ENCODE measurements around the gene EFCAB5.
A peak's percentile ranks its signal among the peaks of the same experiment; 100 is the strongest.
"Not testable (repeated sequence)": the region's sequence is repeated elsewhere in the genome, so short reads cannot be mapped to it uniquely, and the experiment has no call there.

Gene EFCAB5

DNA sequence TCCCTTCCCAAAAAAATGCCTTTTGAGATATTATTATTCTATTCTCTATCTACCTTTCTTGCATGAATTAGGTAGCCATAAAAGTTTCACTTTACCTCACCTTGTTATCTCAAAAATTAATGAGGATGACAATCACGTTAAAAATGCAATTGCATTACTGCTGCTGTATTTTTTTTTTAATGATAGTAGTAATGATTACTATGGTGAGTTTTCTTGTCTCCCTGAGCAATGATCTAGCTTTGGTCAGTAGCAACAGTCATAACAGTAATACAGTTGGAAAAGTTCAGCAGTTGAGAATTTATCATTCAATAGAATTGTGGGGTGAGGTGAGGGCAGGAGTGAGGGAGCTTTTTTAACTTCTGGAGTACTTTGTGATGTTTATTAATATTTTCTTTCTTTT is at the start of gene EFCAB5:
Gene EFCAB5 (plus strand): TSS at position 301 of the 400 bp plus-strand sequence. CDS start 163 bp downstream, outside the sequence.
- FAIRE-seq, result no peak
- DNase-seq (ENCODE audit: extremely low spot score, insufficient read length, low read depth), result no peak

DNA sequence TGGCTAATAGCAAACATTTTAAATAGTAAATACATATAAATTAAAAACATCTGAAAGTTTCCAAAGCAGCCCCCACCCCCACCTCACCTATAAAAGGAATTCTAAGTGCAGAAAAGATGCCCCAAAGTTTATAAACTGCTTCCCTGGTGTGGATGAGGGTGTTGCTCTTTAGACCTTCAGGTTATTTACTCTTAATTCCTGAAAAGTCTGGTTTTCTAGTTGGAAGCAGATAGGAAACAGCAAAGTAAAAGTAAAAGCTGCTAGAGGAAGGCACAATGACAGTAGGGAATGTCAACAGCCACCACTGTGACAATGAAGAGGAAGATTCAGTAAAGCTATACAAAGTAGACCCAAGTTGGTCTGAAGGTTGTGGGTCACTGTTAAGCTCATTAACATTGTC is 49.2 kb upstream of the EFCAB5 start:
- DNase-seq (ENCODE audit: extremely low spot score, insufficient read length, low read depth) (no peak), FAIRE-seq (no peak)

DNA sequence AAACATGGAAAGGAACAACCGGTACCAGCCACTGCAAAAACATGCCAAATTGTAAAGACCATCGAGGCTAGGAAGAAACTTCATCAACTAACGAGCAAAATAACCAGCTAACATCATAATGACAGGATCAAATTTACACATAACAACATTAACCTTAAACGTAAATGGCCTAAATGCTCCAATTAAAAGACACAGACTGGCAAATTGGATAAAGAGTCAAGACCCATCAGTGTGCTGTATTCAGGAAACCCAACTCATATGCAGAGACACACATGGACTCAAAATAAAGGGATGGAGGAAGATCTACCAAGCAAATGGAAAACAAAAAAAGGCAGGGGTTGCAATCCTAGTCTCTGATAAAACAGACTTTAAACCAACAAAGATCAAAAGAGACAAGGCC is 44.3 kb upstream of the EFCAB5 start:
- DNase-seq (ENCODE audit: extremely low spot score, insufficient read length, low read depth); FAIRE-seq: not testable (repeated sequence)

GRCh38 chr17:29903471-29903870 is 38.0 kb upstream of the EFCAB5 start:
- no peak for DNase-seq (ENCODE audit: extremely low spot score, insufficient read length, low read depth)
- no peak for FAIRE-seq

DNA sequence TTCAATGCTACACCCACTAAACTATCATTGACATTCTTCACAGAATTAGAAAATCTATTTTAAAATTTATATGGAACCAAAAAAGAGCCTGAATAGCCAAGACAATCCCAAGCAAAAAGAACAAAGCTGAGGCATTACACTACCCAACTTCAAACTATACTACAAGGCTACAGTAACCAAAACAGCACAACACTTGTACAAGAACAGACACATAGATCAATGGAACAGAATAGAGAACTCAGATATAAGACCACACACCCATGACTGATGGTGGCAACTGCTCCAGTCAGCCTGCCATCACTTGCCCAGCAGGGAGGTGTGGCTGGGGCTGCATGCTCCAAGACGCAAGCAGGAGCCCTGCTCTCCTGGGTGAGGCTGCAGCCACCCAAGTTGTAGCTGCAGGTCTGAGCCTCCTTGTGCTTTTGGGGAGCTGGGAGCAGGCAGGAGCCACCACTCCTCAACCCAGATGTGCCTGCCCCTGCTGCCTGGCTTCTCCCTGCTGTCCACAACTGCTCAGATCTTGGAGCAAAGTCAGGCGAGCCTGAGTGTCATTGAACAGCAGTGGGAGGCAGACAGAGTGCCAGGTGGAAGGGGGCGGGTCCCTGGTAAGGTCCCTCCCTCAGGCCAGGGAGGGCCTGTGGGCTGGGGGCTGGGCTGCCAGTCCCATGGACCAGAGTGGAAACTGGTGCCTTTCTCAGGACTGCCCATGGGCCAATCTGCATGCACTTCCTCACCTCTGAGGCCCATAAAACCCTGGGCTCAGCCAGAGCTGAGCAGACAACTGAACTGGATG is 36.2 kb upstream of the EFCAB5 start:
- DNase-seq (ENCODE audit: extremely low spot score, insufficient read length, low read depth) (no peak), FAIRE-seq (no peak)

GRCh38 chr17:29905879-29906167 is 35.6 kb upstream of the EFCAB5 start:
- no peak for FAIRE-seq
- DNase-seq (ENCODE audit: extremely low spot score, insufficient read length, low read depth), result no peak

- DNase-seq (ENCODE audit: extremely low spot score, insufficient read length, low read depth), result no peak
- no peak for FAIRE-seq
Measured at GRCh38 chr17:29906969-29907368, 34.5 kb upstream of the EFCAB5 start.

- DNase-seq (ENCODE audit: extremely low spot score, insufficient read length, low read depth), result no peak
Measured at GRCh38 chr17:29909236-29910003, 32.0 kb upstream of the EFCAB5 start.

GRCh38 chr17:29911641-29912177 is 29.7 kb upstream of the EFCAB5 start:
- FAIRE-seq (no peak), DNase-seq (ENCODE audit: extremely low spot score, insufficient read length, low read depth) (no peak)

More at GRCh38 chr17:29909236-29910003, 32.0 kb upstream of the EFCAB5 start:
- no peak for FAIRE-seq

GRCh38 chr17:29914819-29915537 is 26.5 kb upstream of the EFCAB5 start:
- DNase-seq (ENCODE audit: extremely low spot score, insufficient read length, low read depth) (no peak), FAIRE-seq (peak; percentile 78)

DNA sequence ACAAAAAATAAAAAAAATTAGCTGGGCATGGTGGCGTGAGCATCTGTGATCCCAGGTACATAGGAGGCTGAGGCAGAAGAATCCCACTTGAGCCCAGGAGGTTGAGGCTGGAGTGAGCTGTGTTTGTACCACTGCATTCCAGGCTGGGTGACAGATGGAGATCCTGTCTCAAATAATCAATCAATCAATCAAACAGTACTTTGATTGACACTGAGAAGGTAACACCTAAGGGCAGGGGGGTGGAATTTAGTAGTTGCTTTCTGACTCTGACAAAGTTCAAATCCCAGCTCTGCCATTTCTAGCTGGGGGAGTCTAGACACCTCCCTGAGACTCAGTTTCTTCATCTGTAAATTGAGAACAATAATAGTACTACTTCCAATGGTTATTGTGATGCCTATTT is 23.4 kb upstream of the EFCAB5 start:
- no peak for DNase-seq (ENCODE audit: extremely low spot score, insufficient read length, low read depth)
- FAIRE-seq, result no peak

DNA sequence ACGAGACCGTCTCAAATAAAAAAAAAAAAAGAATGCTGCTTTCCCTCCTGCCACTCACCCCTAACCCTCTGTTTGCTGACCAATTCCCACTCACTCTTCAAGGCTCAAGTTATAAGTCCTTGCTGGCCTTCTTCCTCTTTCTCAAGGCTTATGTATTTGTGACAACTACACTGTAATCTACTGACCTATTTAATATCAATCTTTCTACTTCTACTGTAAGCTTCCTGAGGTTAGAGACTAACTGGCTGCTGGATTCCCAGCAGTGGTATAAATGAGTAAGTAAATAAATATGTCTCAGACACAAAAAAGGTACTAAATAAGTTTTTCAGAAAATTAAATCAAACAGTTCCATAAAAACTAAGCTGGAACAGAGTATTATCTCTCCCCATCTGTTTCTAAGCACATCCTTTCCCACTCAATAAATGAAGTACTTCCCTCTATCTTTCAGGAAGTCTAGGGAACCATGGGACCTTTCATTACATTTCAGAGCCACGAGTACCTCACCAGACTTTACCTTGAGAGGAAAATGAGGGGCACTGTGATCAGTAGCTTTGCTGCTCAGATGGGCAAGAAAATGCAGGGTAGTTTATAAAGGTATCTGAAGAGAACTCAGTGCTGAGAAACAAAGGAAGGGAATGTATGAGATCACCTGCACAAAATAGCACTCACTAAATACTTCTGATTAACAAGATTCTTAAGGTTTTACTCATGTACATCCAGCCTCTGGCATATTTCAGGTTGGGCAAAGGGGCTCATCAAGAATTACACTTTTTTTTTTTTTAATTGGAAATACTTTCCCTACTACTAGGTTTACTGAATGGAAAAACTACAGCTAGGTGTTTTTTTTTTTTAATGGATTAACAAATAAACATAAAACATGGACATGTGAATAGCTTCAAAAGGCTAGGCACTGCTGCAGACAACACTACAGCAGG is 22.2 kb upstream of the EFCAB5 start:
- FAIRE-seq, result no peak
- no peak for DNase-seq (ENCODE audit: extremely low spot score, insufficient read length, low read depth)

DNA sequence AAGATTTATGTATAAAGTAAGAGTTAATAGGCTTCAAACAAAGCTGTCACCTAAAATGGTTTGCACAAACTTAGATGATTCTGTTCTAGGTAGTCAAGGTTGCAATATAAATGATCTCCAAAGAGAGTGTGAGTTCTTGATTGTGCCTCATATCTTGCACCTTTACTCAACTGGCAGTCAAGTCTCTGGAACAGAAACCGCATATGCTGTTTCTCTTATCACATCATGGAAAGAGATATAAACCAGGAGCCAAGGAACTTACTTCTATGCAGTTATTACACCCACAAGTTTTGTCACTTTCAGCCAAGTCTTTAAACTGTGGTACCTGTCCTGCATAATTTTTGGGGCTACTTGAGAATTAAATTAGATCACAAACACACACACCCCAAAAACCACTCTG is 16.6 kb upstream of the EFCAB5 start:
- FAIRE-seq, result no peak

DNA sequence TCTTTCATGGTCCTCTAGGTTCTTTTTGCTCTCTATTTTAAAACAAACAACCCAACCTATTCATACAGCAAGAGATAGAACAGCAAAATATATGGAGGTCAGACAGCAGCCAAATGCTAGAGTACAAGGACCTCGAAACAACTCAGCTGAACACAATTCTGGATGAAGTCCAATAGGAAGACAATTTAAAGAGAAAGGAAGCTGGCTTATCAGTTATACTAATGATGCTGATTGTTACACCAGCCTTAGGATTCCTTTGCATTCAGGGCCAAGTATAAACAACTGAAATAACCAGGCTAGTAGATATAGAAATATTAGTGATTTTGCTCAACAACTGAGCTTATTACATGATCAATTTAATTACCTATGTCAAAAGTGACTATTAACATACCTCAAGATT is 13.9 kb upstream of the EFCAB5 start:
- no peak for FAIRE-seq
- no peak for DNase-seq (ENCODE audit: extremely low spot score, insufficient read length, low read depth)

More for the DNA sequence above, 16.6 kb upstream of the EFCAB5 start:
- DNase-seq (ENCODE audit: extremely low spot score, insufficient read length, low read depth), result no peak

DNA sequence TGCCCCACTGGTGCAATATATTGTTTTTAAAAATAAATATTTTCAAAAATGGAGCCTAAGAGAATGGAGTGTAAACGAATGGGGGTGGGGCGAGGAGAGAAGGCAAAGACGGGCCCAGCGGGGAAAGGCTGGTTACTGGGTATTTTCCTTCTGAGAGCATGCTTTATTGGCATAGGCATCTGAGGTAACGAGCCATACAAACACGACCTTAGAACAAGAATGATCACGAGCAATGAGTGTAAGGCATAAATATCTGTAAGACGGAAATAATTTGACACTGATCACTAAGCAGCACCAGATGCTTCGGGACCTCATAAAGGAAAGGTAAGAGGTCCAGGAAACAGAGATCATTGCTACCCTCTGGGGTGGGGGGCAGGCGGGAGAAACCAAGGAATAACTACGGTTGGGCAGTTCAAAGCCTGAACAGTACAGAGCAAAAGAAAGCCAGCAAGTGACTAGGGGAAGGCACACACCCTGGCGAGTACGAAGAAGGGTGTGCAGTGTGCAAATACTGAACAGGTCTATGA is 12.4 kb upstream of the EFCAB5 start:
- no peak for DNase-seq (ENCODE audit: extremely low spot score, insufficient read length, low read depth)

GRCh38 chr17:29929533-29930408 is 11.7 kb upstream of the EFCAB5 start, which contains the start of gene SSH2:
TSS of gene SSH2 (minus strand) at chr17:29930228. CDS start at chr17:29930000, 228 bp downstream.
- FAIRE-seq (peak; percentile 94), DNase-seq (ENCODE audit: extremely low spot score, insufficient read length, low read depth) (peak; percentile 74)

More for the DNA sequence above, 12.4 kb upstream of the EFCAB5 start:
- FAIRE-seq, result no peak

DNA sequence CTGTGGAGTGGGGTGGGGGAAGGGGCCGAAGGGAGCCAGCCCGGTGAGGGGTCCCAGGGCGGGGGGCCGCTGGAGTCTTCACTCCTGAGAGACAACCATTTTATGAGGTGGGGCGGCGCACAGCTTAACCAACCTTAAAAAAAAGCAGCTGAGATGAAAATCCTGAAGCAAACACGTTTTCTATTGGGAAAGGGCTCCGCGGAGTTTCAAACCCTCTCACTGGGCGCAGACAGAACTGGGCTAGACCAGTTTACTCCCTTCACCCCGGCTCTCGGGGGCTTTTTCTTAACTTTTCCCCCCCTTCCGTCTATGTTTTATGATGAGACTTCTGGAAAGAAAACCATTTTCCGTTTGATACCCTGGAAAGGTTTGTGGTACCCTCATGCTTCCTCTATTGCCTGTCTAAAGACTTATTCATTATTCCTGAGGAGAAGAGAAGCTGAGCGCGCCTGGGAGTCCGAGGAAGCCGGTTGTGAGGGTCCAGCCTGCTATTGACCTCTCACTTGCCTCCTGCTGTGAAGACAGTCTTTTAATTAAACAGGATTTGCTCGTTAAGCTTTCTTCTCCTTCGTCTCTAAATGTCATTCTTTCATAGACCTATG is 10.9 kb upstream of the EFCAB5 start:
- FAIRE-seq (no peak), DNase-seq (ENCODE audit: extremely low spot score, insufficient read length, low read depth) (no peak)
